ENCODE results near the gene JUP.
"Not testable (repeated sequence)": the region's sequence is repeated elsewhere in the genome, so short reads cannot be mapped to it uniquely, and the experiment has no call there.

Gene JUP

GRCh38 chr17:41777574-41778188 is 8.8 kb downstream of the JUP start:
- DNase-seq = no peak

- no peak for DNase-seq
Measured at GRCh38 chr17:41777157-41777573, 9.3 kb downstream of the JUP start.

DNA sequence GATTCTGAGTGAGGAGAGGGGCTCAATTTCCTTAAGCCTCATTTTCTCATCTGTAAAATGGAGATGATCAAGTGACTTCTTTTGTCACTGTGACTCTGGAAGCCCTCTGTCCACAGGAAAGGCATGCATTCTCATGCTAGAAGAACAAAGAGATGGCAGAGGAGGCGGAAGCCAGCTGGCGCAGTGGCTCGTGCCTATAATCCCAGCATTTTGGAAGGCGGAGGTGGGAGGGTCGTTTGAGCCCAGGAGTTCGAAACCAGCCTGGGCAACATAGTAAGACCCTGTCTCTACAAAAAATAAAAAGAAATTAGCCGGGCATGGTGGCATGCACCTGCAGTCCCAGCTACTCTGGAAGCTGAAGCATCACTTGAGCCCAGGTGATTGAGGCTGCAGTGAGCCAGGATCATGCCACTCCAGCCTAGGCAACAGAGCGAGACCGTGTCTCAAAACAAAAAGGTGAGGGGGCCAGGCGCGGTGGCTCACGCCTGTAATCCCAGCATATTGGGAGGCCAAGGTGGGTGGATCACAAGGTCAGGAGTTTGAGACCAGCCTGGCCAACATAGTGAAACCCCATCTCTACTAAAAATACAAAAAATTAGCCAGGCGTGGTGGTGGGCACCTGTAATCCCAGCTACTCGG is 10.1 kb downstream of the JUP start:
- not testable (repeated sequence) for DNase-seq

DNA sequence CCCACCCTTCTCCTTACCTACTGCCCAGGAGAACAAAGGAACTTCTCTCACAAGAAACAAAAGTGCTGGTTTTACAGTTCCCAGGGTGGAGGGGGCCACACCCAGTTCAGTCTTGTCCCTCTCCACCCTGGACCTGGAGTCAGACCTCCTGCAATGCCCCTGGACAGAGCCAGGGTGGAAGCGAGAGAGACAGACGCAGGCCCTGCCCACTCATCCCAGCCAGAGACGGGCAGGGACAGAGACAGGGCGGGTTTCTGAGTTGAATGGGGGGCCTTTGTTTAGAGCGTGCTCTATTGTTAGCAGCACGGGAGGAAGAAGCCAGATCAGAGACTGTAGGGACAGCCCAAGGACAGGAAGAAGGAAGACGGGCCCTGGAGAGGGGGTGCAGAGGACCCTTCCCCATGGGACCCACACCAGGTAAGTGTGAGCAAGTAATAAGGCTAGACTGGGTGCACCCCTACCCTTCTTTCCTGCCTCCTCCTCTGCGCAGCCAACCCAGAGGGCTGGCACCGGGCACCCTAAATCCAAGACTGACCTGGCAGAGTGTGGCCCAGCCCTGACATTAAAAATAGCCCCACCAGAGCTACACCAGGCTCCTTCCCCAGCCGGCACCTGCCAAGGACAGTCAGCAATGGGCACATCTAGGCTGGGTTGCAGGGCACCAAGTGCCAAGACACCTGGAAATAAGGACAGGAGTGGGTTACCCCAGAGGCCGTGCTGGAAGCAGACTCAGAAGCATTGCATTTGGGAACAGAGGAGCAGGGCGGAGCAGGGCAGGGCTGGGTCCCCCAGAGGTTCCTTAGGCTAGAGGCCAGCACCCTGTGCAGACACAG is 10.9 kb downstream of the JUP start:
- no peak for DNase-seq

DNA sequence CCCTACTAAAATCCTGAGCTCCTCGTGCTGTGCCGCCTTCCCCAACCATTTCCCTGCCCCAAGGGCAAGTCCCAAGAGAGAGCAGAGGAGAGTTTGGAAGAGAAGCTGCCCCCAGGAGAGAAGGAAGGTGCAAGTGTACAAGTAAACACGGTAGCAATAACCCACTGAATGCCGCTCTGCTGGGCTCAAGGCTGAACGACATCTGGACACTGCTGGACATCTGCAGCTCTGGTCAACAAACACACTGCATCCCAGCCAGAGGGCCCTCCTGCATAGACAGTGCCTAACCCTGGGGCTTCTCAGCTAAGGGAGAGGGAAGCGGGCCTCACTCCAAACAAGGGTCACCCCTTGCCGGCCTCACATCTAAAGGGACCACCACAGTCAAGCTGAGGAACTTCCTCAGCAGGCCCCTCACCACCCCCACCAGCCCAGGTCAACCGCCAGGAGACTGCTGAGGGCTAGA is 12.7 kb downstream of the JUP start:
- DNase-seq = no peak

DNA sequence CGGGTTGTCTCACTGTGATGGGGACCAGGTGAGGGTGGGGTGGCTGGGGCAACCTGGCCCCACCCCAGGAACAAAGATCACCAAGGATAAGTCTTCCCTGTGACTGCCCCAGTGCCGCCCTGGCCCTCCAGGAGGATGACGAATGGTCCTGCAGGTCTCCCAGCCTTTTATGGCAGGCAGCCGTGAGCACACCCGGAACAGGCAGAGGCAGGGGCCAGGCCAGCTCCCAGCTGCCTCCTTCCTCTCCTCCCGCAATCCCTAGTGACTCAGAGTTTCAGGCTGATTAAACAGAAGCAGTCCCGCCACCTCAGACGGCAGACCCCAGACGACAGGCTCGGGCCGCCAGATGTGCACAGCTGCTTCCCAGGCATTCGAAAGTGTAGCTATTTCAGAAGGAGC is 13.3 kb downstream of the JUP start:
- no peak for DNase-seq

DNA sequence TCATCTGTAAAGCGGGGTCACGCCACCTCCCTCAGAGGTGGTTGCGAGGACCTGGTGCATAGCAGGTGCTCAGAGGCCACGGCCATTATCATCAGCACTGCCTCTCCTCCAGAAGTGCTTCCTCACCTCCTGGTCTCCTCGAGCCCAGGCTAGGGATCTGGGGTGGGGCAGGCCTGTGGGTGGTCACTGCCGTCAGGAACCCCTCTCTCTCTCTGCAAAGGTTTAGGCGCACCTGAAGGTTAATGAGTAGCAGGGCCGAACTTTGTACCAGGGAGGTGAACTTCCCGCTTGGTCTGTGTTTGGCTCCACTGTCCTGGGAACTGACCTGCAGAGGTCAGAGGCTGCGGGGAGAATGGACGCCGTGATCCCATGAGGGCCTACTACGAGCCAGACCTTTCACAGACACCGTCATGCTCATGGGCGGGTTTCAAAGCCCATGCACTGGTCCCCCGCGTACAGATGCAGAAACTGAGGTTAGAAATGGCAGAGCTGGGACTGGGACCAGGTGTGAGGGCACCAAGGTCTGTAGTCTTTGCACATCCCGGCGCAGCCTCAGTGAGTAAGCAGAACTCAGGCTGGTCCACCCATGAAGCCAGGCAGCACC is 13.8 kb downstream of the JUP start:
- DNase-seq = no peak

DNA sequence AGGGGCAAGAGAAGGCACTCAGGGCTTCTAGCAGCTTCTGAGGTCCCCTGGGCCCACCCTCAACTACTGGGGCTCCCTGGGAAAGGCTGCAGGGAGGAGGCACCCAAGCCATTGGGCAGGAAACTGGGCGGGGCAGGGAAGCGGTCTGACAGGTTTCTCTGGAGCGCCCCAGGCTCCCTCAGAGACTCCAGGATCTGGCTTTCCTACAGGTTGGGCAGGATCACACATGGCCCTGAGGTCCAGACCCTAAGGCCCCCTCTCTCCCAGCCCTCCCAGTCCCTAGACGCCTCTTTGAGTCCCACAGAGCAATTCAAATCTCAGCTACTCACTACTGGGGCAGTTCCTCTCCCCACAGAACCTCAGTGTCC is 14.3 kb downstream of the JUP start:
- DNase-seq = no peak

DNA sequence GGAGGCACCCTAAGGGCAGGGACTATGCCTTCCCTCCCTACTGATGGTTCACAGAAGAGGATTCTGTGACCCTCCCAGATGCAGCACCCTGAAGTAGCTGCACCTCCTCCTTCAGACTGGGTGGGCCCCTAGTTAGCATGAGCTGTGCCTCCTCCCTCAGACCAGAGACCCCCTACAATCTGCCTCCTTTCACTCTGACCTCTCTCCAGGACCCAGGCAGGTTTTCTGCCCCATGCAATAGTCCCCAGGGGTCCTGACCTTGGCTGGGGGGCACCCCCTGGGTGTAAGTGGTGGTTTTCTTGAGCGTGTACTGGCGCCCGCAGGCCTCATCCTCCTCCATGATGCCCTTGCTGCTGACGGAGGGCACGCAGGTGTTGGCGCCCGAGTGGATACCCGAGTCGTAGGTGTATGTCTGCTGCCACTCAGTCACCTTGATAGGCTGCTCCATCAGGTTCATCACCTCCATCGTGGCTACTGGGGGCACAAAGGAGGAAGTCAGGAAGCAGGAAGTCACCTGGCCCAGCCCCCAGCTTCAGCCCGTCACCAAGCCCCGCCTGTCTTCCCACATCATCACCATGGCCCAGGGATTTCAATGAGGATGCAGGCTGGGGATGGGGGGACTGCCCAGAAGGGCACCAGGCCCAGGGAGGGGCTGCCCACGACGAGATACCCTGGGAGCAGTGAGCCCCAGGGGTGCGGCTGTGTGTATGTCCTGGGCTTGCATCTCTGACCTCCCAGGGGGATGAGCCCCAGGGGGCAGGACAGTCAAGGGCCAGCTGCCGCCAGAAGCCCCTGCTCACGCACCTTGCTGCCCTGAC is 14.9 kb downstream of the JUP start:
- DNase-seq = no peak

DNA sequence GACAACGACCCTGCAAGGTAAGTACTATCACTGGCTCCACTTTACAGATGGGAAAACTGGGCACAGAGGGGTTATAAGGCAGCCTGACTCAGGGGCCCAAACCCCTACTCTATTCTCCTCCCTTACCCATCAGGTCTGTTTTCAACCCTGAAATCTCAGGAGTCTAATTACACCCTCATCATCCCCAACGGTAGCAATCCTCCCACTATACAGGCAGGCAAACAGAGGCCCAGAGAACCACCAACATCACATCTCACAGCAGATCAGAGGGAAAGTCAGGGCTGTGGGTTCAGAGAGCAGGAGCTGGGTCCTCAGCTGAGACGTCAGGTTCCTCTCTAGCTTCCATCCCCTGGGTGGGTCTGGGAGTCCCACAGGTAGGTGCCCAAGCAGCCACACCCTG is 16.5 kb downstream of the JUP start:
- no peak for DNase-seq

DNA sequence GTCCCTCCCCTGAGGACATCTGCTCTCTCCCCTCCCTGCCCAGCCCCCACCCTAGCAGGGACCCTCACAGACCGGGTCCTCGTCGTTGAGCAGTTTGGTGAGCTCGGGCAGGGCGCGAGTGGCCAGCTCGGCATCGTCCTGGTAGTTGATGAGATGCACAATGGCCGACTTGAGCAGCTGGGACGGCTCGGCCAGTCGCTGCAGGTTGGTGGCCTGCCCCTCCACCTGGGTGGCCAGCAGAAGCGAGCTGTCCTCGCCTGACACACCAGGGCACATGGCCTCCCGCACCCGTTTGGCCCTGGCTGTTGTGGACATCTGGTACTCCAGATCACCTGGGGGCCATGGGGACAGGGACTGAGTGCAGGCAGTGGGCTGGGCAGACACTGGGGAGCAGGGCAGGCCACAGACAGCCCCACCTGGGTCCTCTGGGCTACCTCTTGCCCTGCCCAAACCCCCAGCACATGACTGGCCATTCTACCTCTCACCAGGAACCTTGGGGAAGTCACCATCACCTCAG is 17.1 kb downstream of the JUP start:
- no peak for DNase-seq

- no peak for DNase-seq
Measured at GRCh38 chr17:41768682-41769288, 17.7 kb downstream of the JUP start.

DNA sequence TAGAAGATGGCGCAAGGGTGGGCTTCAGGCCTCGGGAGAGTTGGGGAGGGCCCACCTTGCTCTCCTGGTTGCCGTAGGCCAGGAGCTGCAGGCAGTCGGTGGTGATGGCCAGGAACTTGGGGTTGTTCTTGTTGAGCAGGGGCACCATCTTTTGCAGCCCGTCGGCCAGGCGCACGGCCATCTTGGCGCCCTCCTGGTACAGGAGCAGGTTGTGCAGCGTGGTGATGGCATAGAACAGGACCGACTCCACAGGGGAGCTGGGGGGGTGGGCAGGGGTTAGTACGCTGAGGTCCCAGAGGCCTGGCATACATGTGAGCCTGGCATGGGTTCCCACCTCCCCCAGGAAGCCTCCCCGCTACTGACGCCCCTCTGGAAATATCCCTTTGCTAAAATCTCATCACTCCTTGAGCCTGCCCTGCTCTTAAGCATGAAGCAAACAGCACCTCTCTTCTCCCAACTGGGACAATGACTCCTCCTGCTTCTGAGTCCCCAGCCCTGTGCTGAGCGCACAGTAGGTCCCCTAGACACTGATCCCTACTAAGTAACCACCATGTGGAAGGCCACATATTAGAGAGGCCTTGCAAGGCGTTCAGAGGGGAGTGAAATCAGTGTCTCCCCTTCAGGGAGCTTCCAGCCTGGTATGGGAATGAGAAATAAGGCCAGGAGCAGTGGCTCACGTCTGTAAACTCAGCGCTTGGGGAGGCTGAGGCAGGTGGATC is 19.0 kb downstream of the JUP start:
- no peak for DNase-seq

DNA sequence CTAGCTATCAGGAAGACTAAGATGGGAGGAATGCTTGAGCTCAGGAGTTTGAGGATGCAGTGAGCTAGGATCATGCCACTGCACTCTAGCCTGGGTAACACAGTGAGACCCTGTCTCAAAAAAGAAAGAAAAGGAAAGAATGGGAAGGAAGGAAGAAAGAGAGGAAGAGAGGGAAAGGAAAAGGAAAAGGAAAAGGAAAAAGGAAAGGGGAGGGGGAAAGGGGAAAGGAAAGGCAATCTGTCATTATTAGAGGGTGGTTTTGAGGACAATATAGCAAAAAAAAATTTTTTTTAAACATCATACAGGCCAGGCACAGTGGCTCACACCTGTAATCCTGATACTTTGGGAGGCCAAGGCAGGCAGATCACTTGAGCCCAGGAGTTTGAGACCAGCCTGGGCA is 20.4 kb downstream of the JUP start:
- DNase-seq = no peak

DNA sequence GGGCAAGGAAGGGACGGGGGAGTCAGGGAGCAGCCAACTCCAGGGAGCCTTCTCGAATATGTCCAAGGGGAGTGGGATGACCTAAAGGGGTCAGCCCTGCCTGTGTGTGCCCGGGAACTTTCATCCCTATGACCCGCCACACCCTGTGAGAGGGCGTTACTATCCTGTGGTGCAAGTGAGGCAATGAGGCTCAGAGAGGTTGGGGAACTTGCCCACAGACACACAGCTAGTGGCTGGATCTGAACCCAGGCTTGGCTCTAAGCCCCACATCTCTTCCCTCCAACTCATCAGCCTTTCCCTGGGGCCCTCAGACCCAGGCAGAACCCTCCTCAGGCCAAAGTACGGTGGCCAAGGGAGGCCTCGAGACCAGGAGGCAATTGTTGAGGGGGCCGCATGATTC is 23.2 kb downstream of the JUP start:
- DNase-seq = no peak

DNA sequence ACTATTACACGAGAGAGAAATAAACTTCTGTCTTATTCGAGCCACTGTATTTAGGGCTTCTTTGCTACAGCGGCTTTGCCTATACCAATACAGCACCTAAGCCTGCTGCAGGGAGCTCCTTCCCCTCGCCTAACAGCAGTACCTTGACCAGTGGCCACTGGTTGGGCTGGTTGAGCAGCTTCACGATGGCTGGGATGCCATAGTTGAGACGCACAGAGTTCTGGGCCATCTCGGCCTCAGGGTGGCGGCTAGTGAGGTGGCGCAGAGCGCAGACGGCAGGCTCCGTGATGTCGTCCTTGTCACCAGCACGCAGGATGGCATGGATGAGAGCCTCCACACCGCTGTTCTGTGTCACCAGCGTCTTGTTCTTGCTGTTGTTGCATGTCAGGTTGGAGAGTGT is 23.7 kb downstream of the JUP start:
- no peak for DNase-seq

- no peak for DNase-seq
Measured at GRCh38 chr17:41762391-41762790, 24.1 kb downstream of the JUP start.

DNA sequence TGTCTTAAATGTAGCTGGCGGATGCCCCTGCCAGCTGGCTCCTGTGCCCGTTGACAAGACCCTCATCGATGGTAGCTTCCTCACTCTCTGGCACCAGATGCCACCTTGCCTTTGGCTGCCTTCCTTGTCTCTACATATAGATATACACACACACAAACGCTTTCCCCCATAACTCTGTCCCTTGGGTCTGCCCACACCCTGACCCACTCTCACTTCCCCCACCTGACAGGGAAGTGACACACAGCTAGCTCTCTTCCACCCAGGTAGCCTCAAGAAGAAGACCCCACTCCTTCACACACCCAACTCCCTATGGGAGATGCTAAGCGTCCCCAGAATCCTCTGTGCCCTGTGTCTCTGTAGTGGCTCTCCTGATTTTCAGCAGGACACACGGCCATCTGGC is 25.6 kb downstream of the JUP start:
- DNase-seq = no peak

DNA sequence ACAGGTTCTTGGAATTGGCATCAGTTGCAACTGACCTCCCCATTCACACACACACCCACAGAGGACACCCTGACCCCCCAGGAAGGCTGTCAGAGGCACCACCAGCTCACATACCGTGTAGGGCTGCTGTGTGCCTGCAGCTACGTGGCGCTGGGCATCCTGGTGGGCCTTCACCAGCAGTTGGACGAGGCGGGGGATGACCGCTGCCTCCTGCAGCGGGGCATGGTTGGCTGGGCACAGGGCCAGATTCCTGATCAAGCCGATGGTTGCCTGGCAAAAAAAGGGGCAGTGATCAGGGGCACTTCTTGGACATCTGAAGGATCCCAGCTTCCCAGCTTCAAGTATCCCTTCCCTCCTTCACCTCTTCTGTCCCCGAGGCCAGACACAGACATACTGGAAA is 27.9 kb downstream of the JUP start:
- no peak for DNase-seq

DNA sequence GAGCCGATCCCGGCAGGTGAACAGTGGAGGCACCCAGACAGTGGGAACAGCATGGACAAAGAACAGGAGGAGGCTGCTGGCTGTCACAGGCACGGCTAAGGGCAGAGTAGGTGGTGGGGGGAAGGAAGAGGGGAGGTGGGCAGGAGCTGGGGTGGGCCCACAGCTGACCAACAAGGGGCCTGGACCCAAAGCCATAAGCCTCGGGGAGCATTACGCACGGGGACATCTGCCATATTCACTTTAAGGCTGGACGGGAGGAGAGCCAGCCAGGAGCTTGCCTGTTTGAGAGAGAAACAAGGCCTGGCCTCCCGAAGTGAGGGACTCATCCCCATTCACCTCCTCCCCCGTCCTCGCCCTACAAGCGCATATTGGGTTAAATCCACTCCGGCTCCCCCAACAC is 32.4 kb downstream of the JUP start:
- DNase-seq = no peak

DNA sequence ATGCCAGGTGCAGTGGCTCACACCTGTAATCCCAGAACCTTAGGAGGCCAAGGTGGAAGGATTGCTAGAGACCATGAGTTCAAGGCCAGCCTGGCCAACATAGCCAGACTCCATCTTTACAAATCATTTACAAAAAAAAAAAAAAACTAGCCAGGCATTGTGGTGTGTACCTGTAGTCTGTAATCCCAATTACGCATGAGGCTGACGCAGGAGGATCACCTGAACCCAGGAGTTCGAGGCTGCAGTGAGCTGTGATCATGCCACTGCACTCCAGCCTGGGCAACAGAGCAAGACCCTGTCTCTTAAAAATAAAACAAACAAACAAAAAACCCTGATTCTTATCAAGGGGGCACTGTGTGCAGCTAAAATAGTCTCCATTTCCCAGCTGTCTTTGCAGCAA is 35.2 kb downstream of the JUP start:
- no peak for DNase-seq

DNA sequence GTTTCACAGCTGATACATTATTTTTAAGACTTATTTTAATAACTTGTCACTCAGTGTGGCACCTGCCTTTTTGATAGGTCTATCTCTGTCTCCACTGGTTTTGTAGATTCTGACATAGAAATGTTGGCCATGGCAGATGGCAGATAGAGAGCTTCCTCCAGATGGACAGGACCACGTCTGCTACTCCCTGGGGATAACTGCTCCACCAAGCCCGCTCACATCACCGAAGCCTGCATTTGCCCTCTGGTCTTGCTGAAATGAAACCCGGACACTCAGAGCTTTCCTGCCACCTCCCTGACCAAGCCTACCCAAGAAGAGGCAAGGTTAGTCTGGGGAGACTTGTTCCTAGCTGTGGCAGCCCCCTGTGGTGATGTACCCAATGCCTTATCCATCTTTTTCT is 35.6 kb downstream of the JUP start:
- no peak for DNase-seq

Measured in stimulated activated CD4-positive, alpha-beta T cell treated with anti-CD3 and anti-CD28 coated beads, Interleukin-1b, Interleukin-23, amount 100 ng/mL, for 48 hours (primary cell).